ENCODE measurements around the gene TMSB4X. TPM values are rescaled to one million over a fixed set of nuclear protein-coding genes. Genes with fewer than 3 reads are reported as not detected.

TMSB4X gene
- total and polyA plus RNA-seq, 2 of the 13 experiments (the other 11 are each of a cell fraction or from before 2014, with no cell fraction given) = 10.5 to 29.6 TPM

- intact Hi-C loops (cut with micrococcal nuclease; ENCODE audit: unreplicated experiment) (no loop called here), in situ Hi-C loops (cut with HindIII; ENCODE audit: extremely low pct_ligation_motif_present, low pct_unique_long_range_greater_than_20kb) (no loop called here)
- ChIA-PET CTCF (ENCODE audit: low intra/inter-chr PET ratio, low total read pairs) (no interaction called here), POLR2A (no interaction called here)
- H3K4me1 ChIP-seq (ENCODE audit: insufficient read depth, low read length) = no peaks in the 10 kb centered on the region
- BruUV-seq (replicated peaks) = no TSS peak
- FAIRE-seq (no peak), DNase-seq (ENCODE audit: low spot score) (no peak), ATAC-seq (no peak)
- H3K9me3 ChIP-seq (ENCODE audit: low read length) = no peaks in the 10 kb centered on the region
- H3K27ac ChIP-seq (ENCODE audit: extremely low read length, insufficient read depth, low read length) = no peak overlapping the region
- no peaks in the 10 kb centered on the region for H3K36me3 ChIP-seq (replicated peaks in 1 of 2; ENCODE audit: control insufficient read depth in 1 of 2, insufficient read depth in 2 of 2, low read length in 2 of 2)
- no peak for TF ChIP-seq MXD4 (CRISPR knock-in tag; IDR thresholded peaks at IDR 0.05)
- no peak for TF ChIP-seq ZBTB20 (CRISPR knock-in tag; IDR thresholded peaks at IDR 0.05; ENCODE audit: borderline replicate concordance, low read depth)
- TF ChIP-seq IRF9 (CRISPR knock-in tag; IDR thresholded peaks at IDR 0.05; ENCODE audit: borderline replicate concordance) = no peak
- no peak for TF ChIP-seq SMARCC2 (IDR thresholded peaks at IDR 0.05)
- TF ChIP-seq SATB2 (CRISPR knock-in tag; IDR thresholded peaks at IDR 0.05) = no peak
- TF ChIP-seq, protein P1, sequence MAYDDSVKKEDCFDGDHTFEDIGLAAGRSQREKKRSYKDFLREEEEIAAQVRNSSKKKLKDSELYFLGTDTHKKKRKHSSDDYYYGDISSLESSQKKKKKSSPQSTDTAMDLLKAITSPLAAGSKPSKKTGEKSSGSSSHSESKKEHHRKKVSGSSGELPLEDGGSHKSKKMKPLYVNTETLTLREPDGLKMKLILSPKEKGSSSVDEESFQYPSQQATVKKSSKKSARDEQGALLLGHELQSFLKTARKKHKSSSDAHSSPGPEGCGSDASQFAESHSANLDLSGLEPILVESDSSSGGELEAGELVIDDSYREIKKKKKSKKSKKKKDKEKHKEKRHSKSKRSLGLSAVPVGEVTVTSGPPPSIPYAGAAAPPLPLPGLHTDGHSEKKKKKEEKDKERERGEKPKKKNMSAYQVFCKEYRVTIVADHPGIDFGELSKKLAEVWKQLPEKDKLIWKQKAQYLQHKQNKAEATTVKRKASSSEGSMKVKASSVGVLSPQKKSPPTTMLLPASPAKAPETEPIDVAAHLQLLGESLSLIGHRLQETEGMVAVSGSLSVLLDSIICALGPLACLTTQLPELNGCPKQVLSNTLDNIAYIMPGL (CRISPR knock-in tag; IDR thresholded peaks at IDR 0.05; ENCODE audit: borderline replicate concordance in 1 of 2, low read depth in 1 of 2) = no peak
- TF ChIP-seq RBM22 (optimal IDR thresholded peaks at IDR 0.05; ENCODE audit: low read length) = no peak
- TF ChIP-seq, protein P2, sequence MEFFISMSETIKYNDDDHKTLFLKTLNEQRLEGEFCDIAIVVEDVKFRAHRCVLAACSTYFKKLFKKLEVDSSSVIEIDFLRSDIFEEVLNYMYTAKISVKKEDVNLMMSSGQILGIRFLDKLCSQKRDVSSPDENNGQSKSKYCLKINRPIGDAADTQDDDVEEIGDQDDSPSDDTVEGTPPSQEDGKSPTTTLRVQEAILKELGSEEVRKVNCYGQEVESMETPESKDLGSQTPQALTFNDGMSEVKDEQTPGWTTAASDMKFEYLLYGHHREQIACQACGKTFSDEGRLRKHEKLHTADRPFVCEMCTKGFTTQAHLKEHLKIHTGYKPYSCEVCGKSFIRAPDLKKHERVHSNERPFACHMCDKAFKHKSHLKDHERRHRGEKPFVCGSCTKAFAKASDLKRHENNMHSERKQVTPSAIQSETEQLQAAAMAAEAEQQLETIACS (CRISPR knock-in tag; IDR thresholded peaks at IDR 0.05) = no peak
- no peak for TF ChIP-seq ZUFSP (CRISPR knock-in tag; IDR thresholded peaks at IDR 0.05; ENCODE audit: borderline replicate concordance)
- TF ChIP-seq CEBPB (IDR thresholded peaks at IDR 0.05; ENCODE audit: borderline replicate concordance, low read depth, low read length) = no peak
- no peak for TF ChIP-seq FIP1L1 (IDR thresholded peaks at IDR 0.05; ENCODE audit: borderline replicate concordance, insufficient read depth, low read depth, low read length)
- no peaks in the 10 kb centered on the region for H3K27me3 ChIP-seq (ENCODE audit: control insufficient read depth in 1 of 2, insufficient read depth in 2 of 2, low read length in 2 of 2)
- no peak overlapping the region for H3K4me2 ChIP-seq (ENCODE audit: low read depth, low read length)
- H3K4me3 ChIP-seq (replicated peaks in 1 of 3; ENCODE audit: insufficient read depth in 1 of 3, low read depth in 2 of 3, low read length in 3 of 3) = no peak overlapping the region
- no peaks in the 10 kb centered on the region for H4K20me1 ChIP-seq (ENCODE audit: insufficient read depth, low read length)
- no peaks in the 10 kb centered on the region for H3K79me2 ChIP-seq (ENCODE audit: insufficient read depth, low read length)
- H3K9ac ChIP-seq (ENCODE audit: insufficient read depth, low read depth, low read length) = no peak overlapping the region
- 0% methylated on average over 3 of the region's 4 CpGs for WGBS (ENCODE audit: low lambda C conversion rate)
- no peak overlapping the region for H2AFZ ChIP-seq (ENCODE audit: low read length)
Measured at GRCh38 chrX:12929701-12930100, 45.2 kb upstream of the TMSB4X start.
